ENCODE results near the gene TSPAN4. TPM values are rescaled to one million over a fixed set of nuclear protein-coding genes. Genes with fewer than 3 reads are reported as not detected.

Gene TSPAN4
- polyA plus RNA-seq, 4 donors, result 5.1 to 53.3 (median 10.2) TPM

DNA sequence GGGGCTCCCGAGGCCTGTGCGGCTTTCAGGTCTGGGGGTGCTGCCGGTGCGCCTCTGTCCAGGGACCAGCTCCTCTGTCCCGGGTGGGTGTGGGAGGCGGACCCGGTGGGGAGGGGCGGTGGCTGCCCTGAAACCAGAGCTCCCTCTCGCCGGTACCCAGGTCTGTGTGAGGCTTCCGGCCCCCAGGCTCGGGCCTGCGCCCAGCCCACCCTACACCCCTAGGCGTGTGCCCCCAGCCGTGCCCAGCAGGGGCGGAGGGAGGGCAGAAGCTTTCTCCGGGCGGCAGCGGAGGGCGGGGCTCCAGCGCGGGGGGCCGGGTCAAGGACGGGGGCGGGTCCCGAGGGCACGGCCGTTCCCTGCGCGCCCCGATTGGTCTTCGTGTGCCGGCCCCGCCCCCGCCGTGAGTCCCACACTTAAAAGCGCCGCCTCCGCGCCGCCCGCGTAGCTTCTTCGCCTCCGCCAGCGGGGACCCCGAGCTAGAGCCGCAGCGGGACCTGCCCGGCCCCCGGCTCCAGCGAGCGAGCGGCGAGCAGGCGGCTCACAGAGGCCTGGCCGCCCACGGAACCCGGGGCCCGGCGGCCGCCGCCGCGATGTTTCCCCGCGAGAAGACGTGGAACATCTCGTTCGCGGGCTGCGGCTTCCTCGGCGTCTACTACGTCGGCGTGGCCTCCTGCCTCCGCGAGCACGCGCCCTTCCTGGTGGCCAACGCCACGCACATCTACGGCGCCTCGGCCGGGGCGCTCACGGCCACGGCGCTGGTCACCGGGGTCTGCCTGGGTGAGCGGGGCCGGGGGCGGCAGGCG is 23.3 kb upstream of the TSPAN4 start:
- H3K36me3 ChIP-seq (ENCODE audit: control insufficient read depth in 3 of 3, insufficient read depth in 2 of 3, low read depth in 1 of 3, low read length in 3 of 3), result peaks cover 8 to 62% (median 9%) of the 10 kb centered on the region in 3 donors
- H3K27ac ChIP-seq (ENCODE audit: low read depth in 1 of 3, low read length in 2 of 3), result peak overlapping the region; percentile 98 to 99 (median 98)
- H3K4me1 ChIP-seq (ENCODE audit: control insufficient read depth in 3 of 3, insufficient read depth in 2 of 3, low read depth in 1 of 3, low read length in 2 of 3), result peaks cover 0 to 31% (median 0%) of the 10 kb centered on the region in 3 donors
- WGBS, 3 donors, result 0 to 1% (median 0%) methylated on average over 29 to 96 of the region's 96 CpGs
- H3K27me3 ChIP-seq (ENCODE audit: control insufficient read depth in 3 of 3, insufficient read depth in 3 of 3, low read length in 3 of 3), result no peaks in the 10 kb centered on the region
- DNase-seq, result peak; percentile 93 to 95
- peak overlapping the region; percentile 77 to 96 (median 83) for H3K4me3 ChIP-seq (ENCODE audit: low read depth in 1 of 3, low read length in 3 of 3)
- H3K9me3 ChIP-seq (ENCODE audit: control insufficient read depth in 2 of 2, insufficient read depth in 1 of 2, low read depth in 1 of 2, low read length in 1 of 2), result no peaks in the 10 kb centered on the region
- no peak for FAIRE-seq

DNA sequence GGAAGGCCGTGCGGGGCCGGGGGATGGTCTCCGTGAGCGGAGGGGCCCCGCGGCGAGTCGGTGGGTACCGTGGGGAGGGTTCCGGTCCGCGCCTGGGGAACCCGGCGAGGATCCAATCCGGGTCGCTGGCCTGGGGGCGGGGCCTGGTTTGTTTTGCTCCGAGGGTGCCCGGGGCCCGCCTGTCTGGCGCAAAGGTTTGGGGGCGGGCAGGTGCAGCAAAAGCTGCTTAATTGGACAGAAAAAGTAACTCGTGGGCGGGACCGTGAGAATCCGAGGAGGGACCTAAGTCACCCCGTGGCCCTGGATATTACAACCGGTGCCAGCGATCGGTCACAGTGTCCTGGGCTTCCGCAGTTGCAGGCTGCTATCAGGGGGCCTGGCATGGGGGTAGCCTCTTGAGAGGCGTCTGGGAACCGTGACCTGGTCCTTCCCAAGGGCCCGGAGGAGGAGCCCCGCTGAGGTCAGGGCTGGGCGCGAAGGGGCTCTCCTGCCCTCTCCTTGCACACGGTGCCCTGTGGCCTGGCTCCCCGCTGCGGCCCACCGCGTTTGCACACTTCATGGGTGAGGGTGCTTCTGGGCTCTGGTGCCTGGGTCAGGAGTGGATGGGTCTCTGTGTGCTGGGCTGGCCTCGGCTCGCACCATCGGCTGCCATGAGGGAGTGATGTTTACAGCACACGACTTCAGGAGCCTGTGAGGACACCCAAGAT is 22.6 kb upstream of the TSPAN4 start:
- no peaks in the 10 kb centered on the region for H3K9me3 ChIP-seq (ENCODE audit: control insufficient read depth in 2 of 2, insufficient read depth in 1 of 2, low read depth in 1 of 2, low read length in 1 of 2)
- DNase-seq (peak; percentile 94 to 97), FAIRE-seq (no peak)
- H3K4me3 ChIP-seq (ENCODE audit: low read depth in 1 of 3, low read length in 3 of 3), result peak overlapping the region; percentile 77 to 96 (median 83)
- H3K27me3 ChIP-seq (ENCODE audit: control insufficient read depth in 3 of 3, insufficient read depth in 3 of 3, low read length in 3 of 3), result no peaks in the 10 kb centered on the region
- peaks cover 0 to 36% (median 0%) of the 10 kb centered on the region in 3 donors for H3K4me1 ChIP-seq (ENCODE audit: control insufficient read depth in 3 of 3, insufficient read depth in 2 of 3, low read depth in 1 of 3, low read length in 2 of 3)
- 2 to 4% (median 3%) methylated on average over 42 to 47 of the region's 47 CpGs for WGBS, 3 donors
- H3K27ac ChIP-seq (ENCODE audit: low read depth in 1 of 3, low read length in 2 of 3), result peak overlapping the region; percentile 91 to 98 (median 98)
- H3K36me3 ChIP-seq (ENCODE audit: control insufficient read depth in 3 of 3, insufficient read depth in 2 of 3, low read depth in 1 of 3, low read length in 3 of 3), result peaks cover 6 to 64% (median 13%) of the 10 kb centered on the region in 3 donors

DNA sequence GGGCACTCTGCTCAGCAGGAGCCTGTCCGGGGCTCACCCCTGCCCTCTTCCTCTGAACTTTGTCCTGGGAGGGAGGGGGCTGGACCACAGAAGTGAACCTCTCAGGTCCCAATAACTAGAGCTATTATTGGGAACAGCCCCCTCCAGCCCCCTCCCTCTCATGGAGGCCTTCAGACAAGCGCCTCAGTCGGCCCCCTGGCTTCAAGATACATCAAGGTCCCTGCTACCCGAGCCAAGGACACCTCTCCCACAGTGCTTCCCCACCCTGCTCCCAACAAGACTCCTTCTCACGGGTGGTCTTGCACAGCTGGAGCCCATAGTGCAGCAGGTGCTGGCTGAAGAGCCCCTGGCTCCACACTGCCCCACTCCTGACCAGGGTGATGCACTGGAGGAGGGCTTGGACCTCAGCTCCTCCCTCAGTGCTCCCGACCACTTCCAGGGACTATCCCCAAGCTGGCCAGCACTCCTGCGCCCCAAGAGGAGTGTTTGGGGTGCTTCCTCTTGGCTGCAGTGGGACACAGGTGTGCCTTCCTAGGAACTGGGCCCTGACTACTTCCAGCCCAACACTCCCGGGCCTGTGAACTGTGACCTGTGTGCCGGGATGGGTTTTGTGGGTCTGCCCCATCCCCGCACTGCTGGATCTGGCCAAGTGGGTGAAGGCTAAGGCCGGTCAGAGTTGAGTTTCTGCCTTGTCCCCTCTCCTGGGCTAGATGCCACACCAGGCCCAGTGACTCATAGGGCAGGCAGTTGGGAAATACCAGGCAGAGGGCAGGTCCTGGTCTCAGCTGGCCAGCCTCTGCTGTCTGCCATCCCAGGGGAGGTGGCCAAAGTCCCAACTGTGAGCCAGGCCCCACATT is 21.8 kb upstream of the TSPAN4 start:
- Histone ChIP-seq H3K27ac (ENCODE audit: low read depth in 1 of 3, low read length in 2 of 3) (peak overlapping the region; percentile 91 to 98 (median 94)), H3K4me1 (ENCODE audit: control insufficient read depth in 3 of 3, insufficient read depth in 2 of 3, low read depth in 1 of 3, low read length in 2 of 3) (peaks cover 0 to 44% (median 0%) of the 10 kb centered on the region in 3 donors), H3K9me3 (ENCODE audit: control insufficient read depth in 2 of 2, insufficient read depth in 1 of 2, low read depth in 1 of 2, low read length in 1 of 2) (no peaks in the 10 kb centered on the region), H3K36me3 (ENCODE audit: control insufficient read depth in 3 of 3, insufficient read depth in 2 of 3, low read depth in 1 of 3, low read length in 3 of 3) (peaks cover 6 to 64% (median 13%) of the 10 kb centered on the region in 3 donors), H3K27me3 (ENCODE audit: control insufficient read depth in 3 of 3, insufficient read depth in 3 of 3, low read length in 3 of 3) (no peaks in the 10 kb centered on the region), H3K4me3 (ENCODE audit: low read depth in 1 of 3, low read length in 3 of 3) (peak overlapping the region; percentile 77 to 96 (median 83))
- WGBS, 3 donors, result 26 to 48% (median 46%) methylated on average over 10 to 11 of the region's 11 CpGs
- DNase-seq (peak; percentile 73 to 94), FAIRE-seq (no peak)

DNA sequence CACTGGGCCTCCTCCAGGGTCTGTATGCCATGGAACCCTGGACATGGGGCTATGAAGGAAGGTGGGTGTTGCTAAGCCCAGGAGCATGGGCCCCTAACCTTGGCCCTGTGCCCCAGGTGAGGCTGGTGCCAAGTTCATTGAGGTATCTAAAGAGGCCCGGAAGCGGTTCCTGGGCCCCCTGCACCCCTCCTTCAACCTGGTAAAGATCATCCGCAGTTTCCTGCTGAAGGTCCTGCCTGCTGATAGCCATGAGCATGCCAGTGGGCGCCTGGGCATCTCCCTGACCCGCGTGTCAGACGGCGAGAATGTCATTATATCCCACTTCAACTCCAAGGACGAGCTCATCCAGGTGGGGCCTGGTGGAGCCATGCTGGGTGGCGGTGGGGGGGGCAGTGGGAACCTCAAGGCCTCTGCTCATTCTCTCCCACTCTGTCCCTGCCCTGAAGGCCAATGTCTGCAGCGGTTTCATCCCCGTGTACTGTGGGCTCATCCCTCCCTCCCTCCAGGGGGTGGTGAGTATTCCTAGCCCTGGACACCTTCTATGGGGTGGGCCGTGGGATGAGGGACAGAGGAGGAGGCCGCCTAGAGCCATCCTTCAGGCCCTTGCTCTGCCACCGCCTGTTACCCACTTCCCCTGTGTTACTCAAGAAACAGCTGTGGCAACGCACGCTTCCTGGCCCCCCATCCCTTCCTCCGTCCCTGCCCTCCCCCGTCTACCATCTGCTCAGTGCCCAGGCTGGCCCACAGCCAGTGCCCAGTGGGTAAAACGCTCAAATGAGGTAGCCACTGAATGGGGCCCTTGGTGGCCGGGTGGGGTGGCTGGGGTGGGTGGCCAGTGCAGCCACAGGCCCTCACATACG is 20.9 kb upstream of the TSPAN4 start:
- Histone ChIP-seq H3K4me1 (ENCODE audit: control insufficient read depth in 3 of 3, insufficient read depth in 2 of 3, low read depth in 1 of 3, low read length in 2 of 3) (peaks cover 0 to 52% (median 3%) of the 10 kb centered on the region in 3 donors), H3K9me3 (ENCODE audit: control insufficient read depth in 2 of 2, insufficient read depth in 1 of 2, low read depth in 1 of 2, low read length in 1 of 2) (no peaks in the 10 kb centered on the region), H3K27ac (ENCODE audit: low read depth in 1 of 3, low read length in 2 of 3) (peak overlapping the region; percentile 76 to 98 (median 91)), H3K4me3 (ENCODE audit: low read depth in 1 of 3, low read length in 3 of 3) (peak overlapping the region in 2 of 3 donors; percentile 37 to 83), H3K36me3 (ENCODE audit: control insufficient read depth in 3 of 3, insufficient read depth in 2 of 3, low read depth in 1 of 3, low read length in 3 of 3) (peaks cover 4 to 58% (median 13%) of the 10 kb centered on the region in 3 donors), H3K27me3 (ENCODE audit: control insufficient read depth in 3 of 3, insufficient read depth in 3 of 3, low read length in 3 of 3) (no peaks in the 10 kb centered on the region)
- no peak for DNase-seq
- 60 to 73% (median 63%) methylated on average over 22 of the region's 22 CpGs for WGBS, 3 donors
- FAIRE-seq, result no peak

DNA sequence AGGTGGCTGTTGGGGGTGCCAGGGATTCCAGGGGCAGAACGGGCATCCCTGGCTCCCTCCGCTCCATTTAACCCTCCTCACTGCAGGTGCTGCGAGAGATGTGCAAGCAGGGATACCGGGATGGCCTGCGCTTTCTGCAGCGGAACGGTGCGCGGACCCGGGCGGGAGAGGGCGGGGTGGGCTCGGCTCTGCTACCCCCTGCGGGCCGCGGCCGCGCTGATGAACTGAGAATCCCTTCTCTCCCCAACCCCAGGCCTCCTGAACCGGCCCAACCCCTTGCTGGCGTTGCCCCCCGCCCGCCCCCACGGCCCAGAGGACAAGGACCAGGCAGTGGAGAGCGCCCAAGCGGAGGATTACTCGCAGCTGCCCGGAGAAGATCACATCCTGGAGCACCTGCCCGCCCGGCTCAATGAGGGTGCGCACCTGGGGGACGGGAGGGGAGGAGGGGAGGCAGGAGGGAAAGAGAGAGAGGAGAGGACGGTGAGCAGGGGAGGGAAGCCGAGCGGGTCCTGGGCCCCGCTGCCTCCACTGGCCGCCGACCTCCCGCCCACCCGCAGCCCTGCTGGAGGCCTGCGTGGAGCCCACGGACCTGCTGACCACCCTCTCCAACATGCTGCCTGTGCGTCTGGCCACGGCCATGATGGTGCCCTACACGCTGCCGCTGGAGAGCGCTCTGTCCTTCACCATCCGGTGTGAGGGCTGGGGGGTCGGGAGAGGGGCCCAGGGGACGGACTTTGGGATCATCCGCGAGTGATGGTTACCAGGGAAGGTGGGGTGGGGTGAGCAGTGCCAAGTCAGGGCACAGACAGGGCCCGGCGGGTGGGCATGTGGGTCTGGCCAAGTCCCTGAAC is 19.0 kb upstream of the TSPAN4 start:
- DNase-seq, result no peak
- Histone ChIP-seq H3K4me3 (ENCODE audit: low read depth in 1 of 3, low read length in 3 of 3) (no peak overlapping the region), H3K27me3 (ENCODE audit: control insufficient read depth in 3 of 3, insufficient read depth in 3 of 3, low read length in 3 of 3) (no peaks in the 10 kb centered on the region), H3K27ac (ENCODE audit: low read depth in 1 of 3, low read length in 2 of 3) (no peak overlapping the region), H3K4me1 (ENCODE audit: control insufficient read depth in 3 of 3, insufficient read depth in 2 of 3, low read depth in 1 of 3, low read length in 2 of 3) (peaks cover 0 to 64% (median 6%) of the 10 kb centered on the region in 3 donors), H3K36me3 (ENCODE audit: control insufficient read depth in 3 of 3, insufficient read depth in 2 of 3, low read depth in 1 of 3, low read length in 3 of 3) (peaks cover 4 to 58% (median 13%) of the 10 kb centered on the region in 3 donors), H3K9me3 (ENCODE audit: control insufficient read depth in 2 of 2, insufficient read depth in 1 of 2, low read depth in 1 of 2, low read length in 1 of 2) (no peaks in the 10 kb centered on the region)
- 88 to 91% (median 89%) methylated on average over 39 to 53 of the region's 53 CpGs for WGBS, 3 donors
- no peak for FAIRE-seq

DNA sequence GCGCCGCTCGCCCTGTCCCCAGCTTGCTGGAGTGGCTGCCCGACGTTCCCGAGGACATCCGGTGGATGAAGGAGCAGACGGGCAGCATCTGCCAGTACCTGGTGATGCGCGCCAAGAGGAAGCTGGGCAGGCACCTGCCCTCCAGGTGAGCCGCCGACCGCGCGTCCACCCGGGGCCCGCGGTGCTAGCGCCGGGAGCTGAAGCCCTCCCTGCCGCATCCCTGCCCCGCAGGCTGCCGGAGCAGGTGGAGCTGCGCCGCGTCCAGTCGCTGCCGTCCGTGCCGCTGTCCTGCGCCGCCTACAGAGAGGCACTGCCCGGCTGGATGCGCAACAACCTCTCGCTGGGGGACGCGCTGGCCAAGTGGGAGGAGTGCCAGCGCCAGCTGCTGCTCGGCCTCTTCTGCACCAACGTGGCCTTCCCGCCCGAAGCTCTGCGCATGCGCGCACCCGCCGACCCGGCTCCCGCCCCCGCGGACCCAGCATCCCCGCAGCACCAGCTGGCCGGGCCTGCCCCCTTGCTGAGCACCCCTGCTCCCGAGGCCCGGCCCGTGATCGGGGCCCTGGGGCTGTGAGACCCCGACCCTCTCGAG is 18.3 kb upstream of the TSPAN4 start:
- Histone ChIP-seq H3K9me3 (ENCODE audit: control insufficient read depth in 2 of 2, insufficient read depth in 1 of 2, low read depth in 1 of 2, low read length in 1 of 2) (no peaks in the 10 kb centered on the region), H3K4me3 (ENCODE audit: low read depth in 1 of 3, low read length in 3 of 3) (no peak overlapping the region), H3K4me1 (ENCODE audit: control insufficient read depth in 3 of 3, insufficient read depth in 2 of 3, low read depth in 1 of 3, low read length in 2 of 3) (peaks cover 0 to 67% (median 6%) of the 10 kb centered on the region in 3 donors), H3K27ac (ENCODE audit: low read depth in 1 of 3, low read length in 2 of 3) (no peak overlapping the region), H3K27me3 (ENCODE audit: control insufficient read depth in 3 of 3, insufficient read depth in 3 of 3, low read length in 3 of 3) (peaks cover 0 to 5% (median 0%) of the 10 kb centered on the region in 3 donors), H3K36me3 (ENCODE audit: control insufficient read depth in 3 of 3, insufficient read depth in 2 of 3, low read depth in 1 of 3, low read length in 3 of 3) (peaks cover 4 to 58% (median 13%) of the 10 kb centered on the region in 3 donors)
- 85 to 89% (median 87%) methylated on average over 35 to 59 of the region's 59 CpGs for WGBS, 3 donors
- FAIRE-seq (no peak), DNase-seq (no peak)

All from small intestine (tissue), 7 donors.